ENCODE measurements around the gene TCP1.
A peak's percentile ranks its signal among the peaks of the same experiment; 100 is the strongest.
"Not testable (repeated sequence)": the region's sequence is repeated elsewhere in the genome, so short reads cannot be mapped to it uniquely, and the experiment has no call there.

TCP1 gene

GRCh38 chr6:159817951-159818739 is 28.7 kb upstream of the TCP1 start:
- DNase-seq (ENCODE audit: low read depth in 3 of 3), result no peak

- DNase-seq (ENCODE audit: low read depth in 3 of 3), result not testable (repeated sequence)
Observed at GRCh38 chr6:159816775-159817174, 27.4 kb upstream of the TCP1 start.

GRCh38 chr6:159815410-159815809 is 26.0 kb upstream of the TCP1 start:
- DNase-seq (ENCODE audit: low read depth in 3 of 3), result no peak

GRCh38 chr6:159813781-159814180 is 24.4 kb upstream of the TCP1 start:
- DNase-seq (ENCODE audit: low read depth in 3 of 3), result no peak

GRCh38 chr6:159809149-159809548 is 19.7 kb upstream of the TCP1 start:
- DNase-seq (ENCODE audit: low read depth in 3 of 3), result no peak

GRCh38 chr6:159808647-159809046 is 19.2 kb upstream of the TCP1 start:
- no peak for DNase-seq (ENCODE audit: low read depth in 3 of 3)

- no peak for DNase-seq (ENCODE audit: low read depth in 3 of 3)
Observed at GRCh38 chr6:159807150-159807858, 17.9 kb upstream of the TCP1 start.

GRCh38 chr6:159806021-159806458 is 16.6 kb upstream of the TCP1 start:
- DNase-seq (ENCODE audit: low read depth in 3 of 3), result no peak

GRCh38 chr6:159805440-159806020 is 16.1 kb upstream of the TCP1 start:
- no peak for DNase-seq (ENCODE audit: low read depth in 3 of 3)

- DNase-seq (ENCODE audit: low read depth in 3 of 3), result no peak
Observed at GRCh38 chr6:159804504-159804903, 15.1 kb upstream of the TCP1 start.

GRCh38 chr6:159801935-159802334 is 12.5 kb upstream of the TCP1 start:
- no peak for DNase-seq (ENCODE audit: low read depth in 3 of 3)

- DNase-seq (ENCODE audit: low read depth in 3 of 3), result no peak
Observed at GRCh38 chr6:159800141-159800865, 10.9 kb upstream of the TCP1 start, which contains the start of gene PNLDC1. TSS of gene PNLDC1 (plus strand) at chr6:159800276. CDS start at chr6:159800308, 32 bp downstream.

- DNase-seq (ENCODE audit: low read depth in 3 of 3), result no peak
Observed at GRCh38 chr6:159797554-159797953, 8.2 kb upstream of the TCP1 start.

GRCh38 chr6:159794976-159795375 is 5.6 kb upstream of the TCP1 start:
- DNase-seq (ENCODE audit: low read depth in 3 of 3), result not testable (repeated sequence)

GRCh38 chr6:159790956-159791598 is 1.7 kb upstream of the TCP1 start:
- no peak for DNase-seq (ENCODE audit: low read depth in 3 of 3)

- DNase-seq (ENCODE audit: low read depth in 3 of 3), result peak; percentile 69 to 77 (median 71)
Observed at GRCh38 chr6:159790149-159790955, 950 bp upstream of the TCP1 start, which contains the start of gene MRPL18. TSS of gene MRPL18 (plus strand) at chr6:159790467. CDS start at chr6:159790588, 121 bp downstream.

- DNase-seq (ENCODE audit: low read depth in 3 of 3), result peak in 2 of 3 experiments; percentile 3 to 18
Observed at GRCh38 chr6:159788753-159789376, 537 bp downstream of the TCP1 start.

- no peak for DNase-seq (ENCODE audit: low read depth in 3 of 3)
Observed at GRCh38 chr6:159788276-159788675, 1.1 kb downstream of the TCP1 start.

- no peak for DNase-seq (ENCODE audit: low read depth in 3 of 3)
Observed at GRCh38 chr6:159778542-159779103, 10.8 kb downstream of the TCP1 start.

- no peak for DNase-seq (ENCODE audit: low read depth in 3 of 3)
Observed at GRCh38 chr6:159778131-159778530, 11.3 kb downstream of the TCP1 start.
